ENCODE results near the gene STAT4. TPM values are rescaled to one million over a fixed set of nuclear protein-coding genes. Genes with fewer than 3 reads are reported as not detected.

Gene STAT4
- total and polyA plus RNA-seq, 4 donors, result 2.5 to 11.5 (median 5.6) TPM

DNA sequence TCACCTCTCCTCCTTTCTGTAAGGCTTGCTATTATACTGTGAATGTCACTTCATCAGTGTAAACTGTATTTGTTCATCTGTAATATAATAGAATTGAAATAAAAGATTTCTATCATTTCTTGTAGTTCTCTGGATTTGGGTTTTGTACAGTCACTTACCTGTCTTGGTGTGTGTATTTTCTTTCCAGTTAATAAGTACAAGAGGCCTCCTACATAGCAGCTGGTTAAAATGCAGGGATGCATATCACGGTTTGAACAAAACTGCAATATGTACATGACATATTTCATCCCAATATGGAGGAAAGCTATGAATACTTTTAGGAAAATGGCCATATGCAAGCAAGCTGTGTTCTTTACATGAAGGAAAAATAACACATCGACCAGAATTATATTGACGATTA, 131.4 kb downstream of the STAT4 start:
- H3K27ac ChIP-seq (ENCODE audit: low read depth in 1 of 2, low read length in 1 of 2), result no peak overlapping the region
- peaks cover 0 to 10% (median 10%) of the 10 kb centered on the region in 5 donors for H3K4me1 ChIP-seq (ENCODE audit: control insufficient read depth in 5 of 5, insufficient read depth in 5 of 5, low read length in 5 of 5)
- 92 to 98% methylated on average over 3 of the region's 3 CpGs for WGBS, 2 donors

DNA sequence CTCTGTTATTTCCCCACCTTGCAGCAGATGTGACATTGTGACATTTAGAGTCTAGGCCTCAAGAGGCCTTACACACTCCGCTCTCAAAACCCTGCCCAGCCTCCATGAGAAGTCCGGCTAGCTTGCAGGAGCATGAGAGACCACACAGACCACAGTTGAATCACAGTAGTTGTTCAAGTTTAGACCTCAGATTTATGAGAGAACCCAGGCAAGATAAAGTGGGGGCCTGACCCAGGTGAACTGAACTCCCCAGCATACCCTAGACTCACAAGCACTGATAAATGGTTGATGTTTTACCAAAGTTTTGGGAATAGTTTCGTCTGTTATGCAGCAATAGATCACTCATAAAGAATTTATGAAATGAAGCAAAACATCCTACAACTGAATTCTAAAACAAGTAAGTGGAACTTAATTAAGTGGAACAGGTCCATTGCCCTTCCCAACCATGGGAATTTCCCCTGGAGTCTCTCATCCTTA, 132.1 kb downstream of the STAT4 start:
- no peaks in the 10 kb centered on the region for H3K27me3 ChIP-seq (ENCODE audit: control insufficient read depth in 3 of 3, insufficient read depth in 3 of 3, low read length in 2 of 3)
- no peak overlapping the region for H3K9ac ChIP-seq (ENCODE audit: insufficient read depth in 1 of 2, low read length in 2 of 2)
- TF ChIP-seq, protein P1, sequence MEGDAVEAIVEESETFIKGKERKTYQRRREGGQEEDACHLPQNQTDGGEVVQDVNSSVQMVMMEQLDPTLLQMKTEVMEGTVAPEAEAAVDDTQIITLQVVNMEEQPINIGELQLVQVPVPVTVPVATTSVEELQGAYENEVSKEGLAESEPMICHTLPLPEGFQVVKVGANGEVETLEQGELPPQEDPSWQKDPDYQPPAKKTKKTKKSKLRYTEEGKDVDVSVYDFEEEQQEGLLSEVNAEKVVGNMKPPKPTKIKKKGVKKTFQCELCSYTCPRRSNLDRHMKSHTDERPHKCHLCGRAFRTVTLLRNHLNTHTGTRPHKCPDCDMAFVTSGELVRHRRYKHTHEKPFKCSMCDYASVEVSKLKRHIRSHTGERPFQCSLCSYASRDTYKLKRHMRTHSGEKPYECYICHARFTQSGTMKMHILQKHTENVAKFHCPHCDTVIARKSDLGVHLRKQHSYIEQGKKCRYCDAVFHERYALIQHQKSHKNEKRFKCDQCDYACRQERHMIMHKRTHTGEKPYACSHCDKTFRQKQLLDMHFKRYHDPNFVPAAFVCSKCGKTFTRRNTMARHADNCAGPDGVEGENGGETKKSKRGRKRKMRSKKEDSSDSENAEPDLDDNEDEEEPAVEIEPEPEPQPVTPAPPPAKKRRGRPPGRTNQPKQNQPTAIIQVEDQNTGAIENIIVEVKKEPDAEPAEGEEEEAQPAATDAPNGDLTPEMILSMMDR (IDR thresholded peaks at IDR 0.05; ENCODE audit: control extremely low read depth, extremely low read depth), result no peak
- ATAC-seq (ENCODE audit: insufficient read depth, low FRiP score) (no peak), DNase-seq (no peak)
- no peak overlapping the region for H3K27ac ChIP-seq (ENCODE audit: low read depth in 1 of 2, low read length in 1 of 2)
- H3K9me3 ChIP-seq (ENCODE audit: control insufficient read depth in 4 of 4, insufficient read depth in 3 of 4, low read length in 3 of 4), result no peaks in the 10 kb centered on the region
- no peaks in the 10 kb centered on the region for H3K36me3 ChIP-seq (ENCODE audit: control insufficient read depth in 4 of 4, insufficient read depth in 4 of 4, low read length in 4 of 4)
- H3K4me3 ChIP-seq, result no peak overlapping the region
- peaks cover 0 to 10% (median 10%) of the 10 kb centered on the region in 5 donors for H3K4me1 ChIP-seq (ENCODE audit: control insufficient read depth in 5 of 5, insufficient read depth in 5 of 5, low read length in 5 of 5)
- WGBS, 2 donors, result 88 to 92% methylated on average over 3 of the region's 3 CpGs

More for the DNA sequence above, 131.4 kb downstream of the STAT4 start:
- TF ChIP-seq, protein P1 (IDR thresholded peaks at IDR 0.05; ENCODE audit: control extremely low read depth, extremely low read depth), result no peak
- Histone ChIP-seq H3K36me3 (ENCODE audit: control insufficient read depth in 4 of 4, insufficient read depth in 4 of 4, low read length in 4 of 4) (no peaks in the 10 kb centered on the region), H3K27me3 (ENCODE audit: control insufficient read depth in 3 of 3, insufficient read depth in 3 of 3, low read length in 2 of 3) (no peaks in the 10 kb centered on the region), H3K9me3 (ENCODE audit: control insufficient read depth in 4 of 4, insufficient read depth in 3 of 4, low read length in 3 of 4) (no peaks in the 10 kb centered on the region), H3K4me3 (no peak overlapping the region), H3K9ac (ENCODE audit: insufficient read depth in 1 of 2, low read length in 2 of 2) (no peak overlapping the region)
- no peak for DNase-seq
- ATAC-seq (ENCODE audit: insufficient read depth, low FRiP score), result no peak

DNA sequence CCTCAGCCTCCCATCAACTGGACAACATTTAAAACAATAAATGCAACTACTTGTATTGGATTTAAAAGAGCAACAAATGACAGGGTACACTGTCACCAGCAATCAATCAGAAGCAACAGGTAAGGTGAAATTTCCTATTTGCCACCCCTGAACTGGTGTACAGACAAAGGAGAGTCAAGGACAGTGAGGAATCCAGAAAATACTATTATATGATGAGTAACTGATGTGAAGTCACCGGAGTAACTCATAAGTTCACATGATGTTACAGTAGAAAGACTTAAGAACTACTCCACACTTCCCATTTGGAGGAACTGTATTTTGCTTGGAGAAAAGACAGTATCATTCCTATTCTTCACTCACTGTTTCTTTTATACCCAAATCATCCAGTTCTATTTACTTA, 132.7 kb downstream of the STAT4 start:
- Histone ChIP-seq H3K36me3 (ENCODE audit: control insufficient read depth in 4 of 4, insufficient read depth in 4 of 4, low read length in 4 of 4) (no peaks in the 10 kb centered on the region), H3K27ac (ENCODE audit: low read depth in 1 of 2, low read length in 1 of 2) (no peak overlapping the region), H3K4me1 (ENCODE audit: control insufficient read depth in 5 of 5, insufficient read depth in 5 of 5, low read length in 5 of 5) (peaks cover 1 to 15% (median 10%) of the 10 kb centered on the region in 5 donors), H3K9ac (ENCODE audit: insufficient read depth in 1 of 2, low read length in 2 of 2) (no peak overlapping the region), H3K9me3 (ENCODE audit: control insufficient read depth in 4 of 4, insufficient read depth in 3 of 4, low read length in 3 of 4) (no peaks in the 10 kb centered on the region), H3K27me3 (ENCODE audit: control insufficient read depth in 3 of 3, insufficient read depth in 3 of 3, low read length in 2 of 3) (no peaks in the 10 kb centered on the region), H3K4me3 (no peak overlapping the region)
- 86 to 87% methylated on average over 1 of the region's 1 CpG for WGBS, 2 donors
- ATAC-seq (ENCODE audit: insufficient read depth, low FRiP score) (no peak), DNase-seq (no peak)
- TF ChIP-seq, protein P1 (IDR thresholded peaks at IDR 0.05; ENCODE audit: control extremely low read depth, extremely low read depth), result no peak

DNA sequence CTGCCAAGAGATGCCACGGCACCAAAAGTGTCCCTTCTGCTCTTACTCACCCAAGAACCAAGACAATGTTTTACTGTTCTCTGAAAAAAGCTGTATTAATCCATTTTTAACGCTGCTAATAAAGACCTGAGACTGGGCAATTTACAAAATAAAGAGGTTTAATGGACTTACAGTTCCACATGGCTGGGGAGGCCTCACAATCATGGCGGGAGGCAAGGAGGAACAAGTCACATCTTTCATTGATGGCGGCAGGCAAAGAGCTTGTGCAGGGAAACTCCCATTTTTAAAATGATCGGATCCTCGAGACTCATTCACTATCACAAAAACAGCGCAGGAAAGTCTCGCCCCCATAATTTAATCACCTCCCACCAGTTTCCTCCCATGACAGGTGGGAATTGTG, 135.0 kb downstream of the STAT4 start:
- H3K36me3 ChIP-seq (ENCODE audit: control insufficient read depth in 4 of 4, insufficient read depth in 4 of 4, low read length in 4 of 4), result peaks cover 0 to 2% (median 0%) of the 10 kb centered on the region in 4 donors
- no peak for ATAC-seq (ENCODE audit: insufficient read depth, low FRiP score)
- no peak overlapping the region for H3K9ac ChIP-seq (ENCODE audit: insufficient read depth in 1 of 2, low read length in 2 of 2)
- no peaks in the 10 kb centered on the region for H3K27me3 ChIP-seq (ENCODE audit: control insufficient read depth in 3 of 3, insufficient read depth in 3 of 3, low read length in 2 of 3)
- no peak overlapping the region for H3K27ac ChIP-seq (ENCODE audit: low read depth in 1 of 2, low read length in 1 of 2)
- H3K4me1 ChIP-seq (ENCODE audit: control insufficient read depth in 5 of 5, insufficient read depth in 5 of 5, low read length in 5 of 5), result peaks cover 8 to 20% (median 14%) of the 10 kb centered on the region in 5 donors
- TF ChIP-seq, protein P1 (IDR thresholded peaks at IDR 0.05; ENCODE audit: control extremely low read depth, extremely low read depth), result no peak
- no peaks in the 10 kb centered on the region for H3K9me3 ChIP-seq (ENCODE audit: control insufficient read depth in 4 of 4, insufficient read depth in 3 of 4, low read length in 3 of 4)
- H3K4me3 ChIP-seq, result no peak overlapping the region
- 84 to 92% methylated on average over 8 of the region's 8 CpGs for WGBS, 2 donors
- DNase-seq, result no peak
